Stimulated activated CD8-positive, alpha-beta memory T cell treated with anti-CD3 and anti-CD28 coated beads, Interleukin-7, amount 100 ng/mL, for 48 hours (primary cell): ENCODE data around the gene EDIL3.
"Not testable (repeated sequence)": the region's sequence is repeated elsewhere in the genome, so short reads cannot be mapped to it uniquely, and the experiment has no call there.

Source experiments
- DNase-seq, 2 donors: peaks; one replicate each; pipeline ENCODE4 v3.0.0-alpha.2; 2020; ENCODE audit warnings: low read depth in 1 of 2; ENCODE audit errors: extremely low read depth in 1 of 2

The EDIL3 gene

GRCh38 chr5:84080908-84081307, 303.8 kb downstream of the EDIL3 start:
- no peak for DNase-seq

- DNase-seq = no peak
Measured at GRCh38 chr5:84072339-84072738, 312.3 kb downstream of the EDIL3 start.

DNA sequence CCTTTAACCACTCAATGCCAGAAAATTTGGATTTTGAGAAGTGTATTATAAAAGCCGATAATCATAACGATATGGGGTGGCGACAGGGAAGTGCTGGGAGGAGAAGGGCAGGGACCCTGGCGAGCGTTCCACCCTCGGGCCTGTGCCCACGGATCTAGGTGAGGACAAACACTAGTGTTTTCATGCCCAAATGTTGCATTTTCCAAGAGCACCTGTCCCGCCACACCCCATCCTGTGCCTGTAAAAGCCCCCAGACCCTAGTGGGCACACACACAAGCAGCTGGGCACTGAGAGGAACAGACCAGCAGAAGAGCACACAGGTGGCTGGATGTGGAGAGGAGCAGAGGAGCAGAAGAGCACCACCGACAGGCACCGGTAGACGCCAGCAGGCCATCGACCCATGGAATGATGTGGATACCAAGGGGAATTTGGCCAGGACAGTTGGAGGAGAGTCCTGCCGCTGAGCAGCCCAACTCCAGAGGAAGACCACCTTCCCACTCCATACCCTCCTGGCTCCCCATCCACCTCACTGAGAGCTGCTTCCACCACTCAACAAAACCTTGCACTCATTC, 315.0 kb downstream of the EDIL3 start:
- no peak for DNase-seq

DNA sequence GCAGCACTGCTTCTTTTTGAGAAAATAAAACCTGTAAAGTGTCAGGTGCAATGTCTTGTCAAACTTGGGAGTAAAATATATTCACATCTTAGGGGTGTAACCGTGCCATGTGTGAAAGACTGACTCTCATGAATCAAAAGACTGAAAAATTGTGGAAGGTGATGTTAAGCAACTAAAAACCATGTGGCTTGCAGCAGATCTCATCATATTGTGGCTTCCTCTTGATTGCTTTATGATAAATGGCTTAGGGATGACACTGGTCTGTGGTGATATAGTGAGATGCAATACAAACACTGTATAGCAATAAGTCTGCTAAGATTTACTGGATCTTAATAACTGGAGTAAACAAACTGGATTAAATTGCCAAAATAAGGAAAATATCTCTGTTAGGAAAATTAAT, 321.6 kb downstream of the EDIL3 start:
- no peak for DNase-seq

DNA sequence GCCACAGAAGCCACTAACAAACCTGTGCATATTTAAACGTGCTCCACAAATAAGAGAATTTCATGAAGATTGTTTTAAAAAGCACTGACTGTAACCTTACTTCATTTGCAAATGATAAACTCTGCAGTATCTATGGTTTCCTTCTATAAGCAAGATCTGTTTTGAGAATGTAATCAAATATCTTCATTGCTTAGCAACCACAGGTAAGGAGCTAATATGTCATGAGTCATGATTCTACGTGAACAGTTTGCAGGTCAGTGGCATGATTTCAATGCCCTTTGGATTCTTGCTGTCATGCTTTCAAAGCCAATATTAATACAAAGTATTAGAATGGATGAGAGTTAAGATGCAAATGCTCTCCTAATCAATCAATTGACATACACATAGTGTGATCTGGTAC, 325.0 kb downstream of the EDIL3 start:
- no peak for DNase-seq

GRCh38 chr5:84058561-84058960, 326.1 kb downstream of the EDIL3 start:
- no peak for DNase-seq

DNA sequence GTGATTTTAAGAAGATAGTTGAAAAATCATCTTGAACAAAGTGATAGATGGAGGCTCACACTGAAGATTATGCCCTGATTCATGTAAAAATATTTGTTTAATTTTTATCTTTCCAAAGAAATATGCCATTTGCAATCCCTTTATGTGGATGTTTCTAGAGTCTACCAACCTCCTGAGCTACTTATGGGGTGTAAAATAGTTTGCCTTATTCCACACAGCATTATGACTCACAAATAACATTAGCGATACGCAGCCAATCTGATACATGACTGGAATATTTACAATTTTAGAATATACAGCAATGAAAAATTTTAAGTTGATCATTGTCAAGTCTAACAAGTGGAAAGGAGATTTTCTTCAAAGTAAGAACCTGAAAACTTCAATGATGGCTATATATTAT, 327.5 kb downstream of the EDIL3 start:
- no peak for DNase-seq

DNA sequence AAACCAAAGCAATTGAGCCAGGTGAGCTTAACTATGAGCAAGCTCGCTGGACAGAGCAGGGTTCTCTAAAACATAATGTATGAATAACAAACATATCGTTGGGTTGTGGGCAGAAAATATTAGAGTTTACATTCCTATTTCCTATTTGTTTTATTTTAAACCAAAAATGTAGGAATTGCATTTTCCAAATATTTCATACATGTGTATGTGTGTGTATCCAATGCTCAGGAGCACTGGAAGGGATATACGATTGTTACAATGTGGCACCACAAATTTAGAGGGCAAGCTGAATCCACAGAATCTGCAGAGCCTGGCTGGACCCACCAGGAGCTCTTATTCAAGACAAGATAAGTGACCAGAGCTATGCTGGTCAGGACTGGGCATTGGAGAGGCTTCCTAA, 338.7 kb downstream of the EDIL3 start:
- no peak for DNase-seq

DNA sequence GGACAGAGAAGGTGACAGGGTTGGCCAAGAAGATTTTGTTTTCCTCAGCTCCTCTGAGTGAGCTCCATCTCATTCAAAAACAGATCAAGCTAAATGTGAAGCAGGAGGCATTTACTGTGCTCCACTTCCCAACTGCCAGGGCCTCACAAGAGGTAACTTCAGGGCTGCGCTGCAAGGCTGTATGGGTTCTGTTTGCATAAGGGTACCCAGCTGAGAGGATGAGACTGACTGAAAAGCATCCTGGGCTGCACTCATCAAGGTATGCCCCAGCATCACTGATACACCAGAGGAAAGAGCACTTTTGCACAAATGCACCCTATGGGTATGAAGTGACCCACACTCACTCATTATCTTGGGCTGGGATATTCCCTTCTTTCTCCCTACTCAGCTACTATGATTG, 347.8 kb downstream of the EDIL3 start:
- DNase-seq = no peak

- DNase-seq = no peak
Measured at GRCh38 chr5:84032324-84032723, 352.4 kb downstream of the EDIL3 start.

- DNase-seq = no peak
Measured at GRCh38 chr5:84028093-84028492, 356.6 kb downstream of the EDIL3 start.

- not testable (repeated sequence) for DNase-seq
Measured at GRCh38 chr5:84018521-84018920, 366.2 kb downstream of the EDIL3 start.

- DNase-seq = no peak
Measured at GRCh38 chr5:84017523-84018172, 367.0 kb downstream of the EDIL3 start.

DNA sequence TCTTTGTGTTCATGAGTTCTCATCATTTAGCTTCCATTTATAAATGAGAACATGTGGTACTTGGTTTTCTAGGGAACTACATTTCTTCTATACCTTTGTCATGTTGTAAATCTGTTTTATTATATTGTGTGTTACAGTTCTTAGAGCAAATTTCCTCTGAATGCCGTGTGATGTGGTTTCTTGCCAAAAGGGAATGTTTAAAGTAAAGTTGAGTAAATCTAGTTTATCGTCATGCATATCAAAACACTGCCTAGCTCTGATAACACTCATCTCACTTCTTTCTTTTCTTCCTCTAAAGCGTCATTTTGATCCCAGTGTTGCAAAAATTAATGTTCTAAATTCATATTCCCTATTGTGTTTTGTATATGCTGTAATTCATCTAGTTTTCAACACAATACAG, 368.6 kb downstream of the EDIL3 start:
- DNase-seq = no peak

GRCh38 chr5:84014966-84015365, 369.7 kb downstream of the EDIL3 start:
- no peak for DNase-seq

- no peak for DNase-seq
Measured at GRCh38 chr5:83993803-83994202, 390.9 kb downstream of the EDIL3 start.

DNA sequence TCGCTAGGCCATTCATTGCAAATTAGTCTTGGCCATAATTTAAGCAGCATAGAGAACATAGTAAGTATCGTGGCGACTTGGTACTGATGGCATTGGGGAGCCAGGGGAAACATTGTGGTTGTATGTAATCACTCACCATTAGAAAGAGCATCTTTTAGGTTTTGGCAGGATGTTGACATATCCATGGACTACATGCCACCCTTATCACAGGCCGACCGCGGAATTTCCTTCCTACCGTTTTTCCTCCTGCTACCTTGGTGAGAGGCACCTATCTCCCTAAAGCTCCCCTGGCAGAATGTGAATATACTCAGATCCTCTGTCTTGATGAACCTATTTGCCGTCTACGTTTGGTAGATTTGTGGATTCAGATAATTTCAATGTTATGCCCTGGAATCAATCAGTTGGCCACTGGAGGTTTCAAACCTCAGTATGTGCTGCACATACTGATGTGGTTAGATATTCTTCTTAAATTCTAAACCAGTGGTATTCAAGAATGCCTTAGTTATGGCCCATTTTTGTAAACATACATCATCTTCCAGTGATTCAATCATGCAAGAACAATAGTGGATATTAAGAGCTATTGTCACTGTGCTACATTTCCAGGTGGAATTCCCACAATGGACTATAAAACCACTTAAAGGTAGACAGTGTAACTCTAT, 393.0 kb downstream of the EDIL3 start:
- DNase-seq = no peak

DNA sequence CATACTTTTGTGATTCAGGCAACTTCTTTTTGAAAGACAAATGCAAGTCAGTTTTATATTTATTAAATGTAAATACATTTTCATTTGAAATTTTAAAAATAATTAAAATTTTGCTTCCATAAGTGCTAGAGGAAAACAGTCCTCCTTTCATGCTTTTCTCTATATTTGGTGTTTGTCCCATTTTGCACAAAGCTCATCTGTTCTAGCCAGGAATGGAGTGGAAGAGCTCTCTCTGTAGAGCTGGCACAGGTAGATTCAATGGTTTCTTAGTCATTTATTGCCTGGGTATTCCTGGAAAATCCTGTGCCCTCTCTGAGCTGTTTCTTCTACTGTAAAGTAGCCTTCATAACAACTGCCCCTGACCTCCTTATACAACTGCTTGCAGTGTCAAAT, 396.4 kb downstream of the EDIL3 start:
- no peak for DNase-seq

DNA sequence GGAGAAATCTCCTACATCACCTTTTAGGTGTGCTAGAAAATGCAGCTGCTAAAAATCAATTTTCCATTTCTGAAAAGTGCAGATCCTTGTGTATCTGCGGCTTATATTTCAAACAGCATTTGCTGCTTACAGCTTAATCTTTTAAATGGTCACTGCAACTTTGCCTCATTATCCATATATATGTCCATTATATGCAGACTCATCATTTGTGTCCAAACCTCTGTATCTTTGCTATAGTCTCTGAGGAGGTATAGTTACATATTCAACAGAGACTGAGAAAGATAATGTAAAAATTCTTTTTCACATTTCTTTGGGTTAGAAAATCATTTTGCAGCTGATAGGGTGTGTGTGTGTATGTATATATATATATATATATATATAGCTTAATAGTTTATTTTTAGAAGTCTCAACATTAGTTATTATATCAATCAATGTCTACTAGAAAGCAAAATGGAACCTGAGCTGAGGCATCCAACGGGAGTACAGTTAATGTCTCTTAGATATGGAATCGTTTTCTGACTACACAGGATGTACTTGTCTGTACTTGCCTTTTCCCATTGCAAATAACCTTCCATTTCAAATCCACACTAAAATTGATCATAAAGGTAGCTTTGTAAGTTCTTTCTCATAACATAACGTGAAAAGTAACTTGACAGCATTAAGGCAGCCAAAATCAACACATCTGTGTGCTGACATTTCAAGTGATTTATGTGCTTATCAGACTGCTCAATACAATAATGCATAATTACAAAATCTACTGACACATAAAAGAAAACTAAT, 397.0 kb downstream of the EDIL3 start:
- DNase-seq = no peak

DNA sequence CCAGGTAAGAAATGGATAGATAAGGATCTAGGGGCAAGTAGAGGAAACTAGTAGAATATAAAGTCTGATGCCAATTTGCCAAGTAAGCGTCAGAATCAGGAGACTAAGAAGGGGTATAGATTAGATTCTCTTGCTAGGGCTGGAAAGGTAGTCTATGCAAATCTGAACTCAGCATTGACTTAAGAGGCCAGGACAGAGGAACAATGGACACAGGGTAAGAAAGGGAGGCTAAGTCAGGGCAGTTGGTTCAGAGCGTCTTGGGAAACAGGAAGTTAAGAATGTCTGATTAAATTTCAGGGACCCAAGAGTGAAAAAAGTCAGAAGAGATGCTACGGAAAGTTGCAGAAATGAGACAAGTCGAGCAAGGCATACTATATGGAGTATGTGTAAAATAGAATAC, 400.8 kb downstream of the EDIL3 start:
- DNase-seq = no peak

DNA sequence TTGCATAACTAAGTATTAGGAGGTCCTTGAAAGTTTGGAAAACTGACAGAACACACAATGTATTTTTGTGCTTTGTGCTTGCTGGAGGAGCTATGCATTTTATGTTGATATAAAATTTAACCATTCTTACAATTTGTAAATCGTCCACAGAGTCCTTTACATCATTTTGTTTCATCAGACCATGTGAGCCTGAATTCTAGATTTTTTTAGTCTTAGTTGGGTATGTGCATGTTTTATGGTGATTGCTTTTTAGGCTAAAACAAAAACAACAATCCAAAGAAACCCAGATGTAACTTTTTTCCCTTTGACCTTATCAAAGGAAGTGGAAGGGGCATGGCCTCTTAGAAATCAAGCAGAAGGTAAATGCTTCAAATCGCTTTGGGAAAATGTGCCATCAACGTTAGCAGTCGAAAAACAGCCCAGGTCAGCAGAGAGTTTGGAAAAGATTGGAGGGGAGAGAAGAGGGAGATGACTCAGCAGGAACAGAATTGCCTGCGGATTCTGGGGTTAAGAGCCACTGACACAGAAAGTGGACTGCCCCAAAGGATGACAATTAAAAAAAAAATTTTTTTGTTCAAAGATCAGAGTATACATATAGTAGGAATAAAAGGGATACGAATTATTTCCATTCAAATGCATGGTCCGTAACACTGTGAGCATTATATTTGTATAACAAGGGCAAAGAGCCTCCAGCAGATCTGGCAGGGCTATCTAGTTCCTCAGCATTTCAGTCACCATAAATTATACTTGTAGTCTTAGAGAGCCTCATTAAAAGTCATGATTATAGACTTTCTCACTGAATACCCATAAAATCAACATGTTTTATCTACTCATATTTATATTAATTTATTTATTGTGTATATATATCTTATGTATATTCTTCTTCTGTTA, 410.5 kb downstream of the EDIL3 start:
- no peak for DNase-seq
